Naive thymus-derived CD4-positive, alpha-beta T cell (primary cell): Measurements from ENCODE around the gene SFXN5. TPM values are rescaled to one million over a fixed set of nuclear protein-coding genes. Genes with fewer than 3 reads are reported as not detected.
A peak's percentile ranks its signal among the peaks of the same experiment; 100 is the strongest.

Experiments used
- ATAC-seq: fragments of 150-1000 bp; cut with Tn5 transposase; 2 replicates; pipeline ENCODE4 v1.10.0; 2021; ENCODE audit warnings: mild to moderate bottlenecking, moderate library complexity
- CTCF ChIA-PET: fragments of 350-600 bp; sonication (Branson Sonifier 250); formaldehyde crosslinking; loops from one replicate; lab custom pipeline; 2021; ENCODE audit warnings: antibody characterized with exemption; lab: Charles Lee
- POLR2A ChIA-PET: fragments of 350-600 bp; sonication (Branson Sonifier 250); formaldehyde crosslinking; loops from one replicate; lab custom pipeline; 2021; ENCODE audit warnings: antibody characterized with exemption, inconsistent platforms; lab: Charles Lee
- DNase-seq, 9 donors: peaks; one replicate each; pipeline versions ENCODE4 v3.0.0 to v3.0.0-alpha.2; 2020 to 2022; ENCODE audit warnings: mixed read lengths in 1 of 9
- H3K27ac ChIP-seq: one replicate; pipeline ENCODE4 v1.7.0; 2013; ENCODE audit warnings: mild to moderate bottlenecking, low read depth, low read length, moderate library complexity
- H3K27me3 ChIP-seq, 2 donors: one replicate each; pipeline ENCODE4 v1.7.0; 2013; ENCODE audit warnings: low read length in 2 of 2, mild to moderate bottlenecking in 2 of 2, moderate library complexity in 2 of 2; ENCODE audit not compliant: control insufficient read depth in 2 of 2, insufficient read depth in 2 of 2
- H3K36me3 ChIP-seq, 3 experiments: 1 replicate in 2 of 3; 2 replicates in 1 of 3; pipeline ENCODE4 v1.7.0; 2013; ENCODE audit warnings: low read length in 3 of 3, mild to moderate bottlenecking in 3 of 3, moderate library complexity in 1 of 3; ENCODE audit not compliant: insufficient read depth in 3 of 3, control insufficient read depth in 2 of 3
- H3K4me1 ChIP-seq, 2 donors: one replicate each; pipeline ENCODE4 v1.7.0; 2013; ENCODE audit warnings: low read length in 2 of 2, mild to moderate bottlenecking in 2 of 2, moderate library complexity in 1 of 2; ENCODE audit not compliant: control insufficient read depth in 2 of 2, insufficient read depth in 2 of 2
- H3K4me3 ChIP-seq: 2 replicates; pipeline ENCODE4 v1.7.0; 2013; ENCODE audit warnings: mild to moderate bottlenecking, low read length
- H3K9me3 ChIP-seq, 3 experiments: 1 replicate in 2 of 3; 2 replicates in 1 of 3; pipeline ENCODE4 v1.7.0; 2013; ENCODE audit warnings: low read length in 3 of 3; ENCODE audit not compliant: control insufficient read depth in 2 of 3
- H3K27ac Mint-ChIP-seq, 9 donors: one replicate each; pipeline ENCODE4 v1.8.0; 2020 to 2022; ENCODE audit warnings: mixed read lengths in 9 of 9, mild to moderate bottlenecking in 8 of 9, moderate library complexity in 5 of 9, inconsistent platforms in 2 of 9
- H3K27me3 Mint-ChIP-seq, 5 donors: one replicate each; pipeline ENCODE4 v1.8.0; 2021 to 2022; ENCODE audit warnings: mixed read lengths in 5 of 5, mild to moderate bottlenecking in 1 of 5
- H3K36me3 Mint-ChIP-seq, 5 donors: one replicate each; pipeline ENCODE4 v1.8.0; 2020 to 2022; ENCODE audit warnings: mixed read lengths in 5 of 5, mild to moderate bottlenecking in 3 of 5, inconsistent platforms in 1 of 5
- H3K4me1 Mint-ChIP-seq, 7 donors: one replicate each; pipeline ENCODE4 v1.8.0; 2020 to 2022; ENCODE audit warnings: mixed read lengths in 7 of 7, mild to moderate bottlenecking in 3 of 7, inconsistent platforms in 1 of 7
- H3K4me3 Mint-ChIP-seq, 10 donors: one replicate each; pipeline ENCODE4 v1.8.0; 2020 to 2022; ENCODE audit warnings: mild to moderate bottlenecking in 10 of 10, mixed read lengths in 10 of 10, moderate library complexity in 6 of 10, inconsistent platforms in 2 of 10
- H3K9me3 Mint-ChIP-seq, 11 donors: one replicate each; pipeline ENCODE4 v1.8.0; 2020 to 2022; ENCODE audit warnings: mixed read lengths in 11 of 11, mild to moderate bottlenecking in 4 of 11, inconsistent platforms in 1 of 11, moderate library complexity in 1 of 11
- intact Hi-C, 2 donors: fragments of 100-400 bp; cut with micrococcal nuclease; formaldehyde crosslinking; loops; one replicate each; pipeline ENCODE4 v1.15.1; 2023
- polyA plus RNA-seq, 2 donors: library from polyadenylated mRNA; unstranded; fragments of 300-500 nt; fragmentation: Illumina TruSeq; gene quantifications; one replicate each; pipeline ENCODE4 v1.2.3, GENCODE V29; 2021
- total RNA-seq, 6 experiments: library from RNA in 5 of 6; stranded (reverse) in 5 of 6; gene quantifications; 1 replicate in 5 of 6; 2 replicates in 1 of 6; pipeline ENCODE4 v1.2.3 and lab custom pipeline; 2021 to 2026

Gene SFXN5
- total and polyA plus RNA-seq, 7 experiments from 2014 or later = 2.2 to 17.4 (median 9.1) TPM

DNA sequence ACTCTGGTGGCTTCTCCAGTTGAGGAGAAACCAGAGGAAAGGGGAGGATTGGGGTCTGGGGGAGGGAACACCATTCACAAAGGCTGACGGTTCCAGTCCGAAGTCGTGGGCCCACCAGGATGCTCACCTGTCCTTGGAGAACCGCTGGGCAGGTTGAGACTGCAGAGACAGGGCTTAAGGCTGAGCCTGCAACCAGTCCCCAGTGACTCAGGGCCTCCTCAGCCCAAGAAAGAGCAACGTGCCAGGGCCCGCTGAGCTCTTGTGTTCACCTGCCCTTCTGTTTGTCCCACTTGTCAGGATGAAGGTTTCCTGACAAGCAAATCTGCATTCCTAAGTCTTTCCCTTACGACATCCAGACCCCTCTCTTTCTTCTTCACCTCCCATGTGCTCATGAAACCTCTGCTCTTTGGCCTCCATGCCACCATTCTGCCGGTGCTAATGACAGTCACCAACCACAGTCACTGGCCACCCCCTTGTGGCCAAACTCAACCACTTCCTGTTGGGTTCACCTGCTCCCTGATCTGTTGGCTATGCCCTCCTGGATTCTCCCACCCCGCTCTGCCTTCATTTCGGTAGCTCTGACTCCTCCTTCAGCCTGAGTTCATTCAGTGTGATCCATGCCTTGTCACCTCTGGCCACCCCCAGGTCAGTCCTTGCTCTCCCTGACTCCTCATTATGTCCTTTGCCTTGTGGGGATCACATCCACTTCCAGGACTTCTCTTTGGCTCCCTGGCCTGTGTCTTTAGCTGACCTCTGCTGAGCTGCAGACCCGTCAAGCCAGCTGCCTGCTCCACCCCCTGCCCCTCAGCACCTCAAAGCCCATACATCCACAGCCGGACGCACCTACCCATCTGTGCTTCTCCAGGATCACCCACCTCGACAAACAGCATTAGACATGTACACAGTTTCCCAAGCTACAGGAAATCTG is 136.6 kb downstream of the SFXN5 start:
- no peak overlapping the region for H3K4me3 Mint-ChIP-seq
- H3K4me3 ChIP-seq = no peak overlapping the region
- H3K36me3 Mint-ChIP-seq = peaks cover 0 to 4% (median 0%) of the 10 kb centered on the region in 5 donors
- CTCF ChIA-PET = interaction anchor here (0.6 kb wide), 1 partner anchor 19 kb away, joined by 3 read pairs; no protein-coding TSS in a partner anchor
- peaks cover 6 to 30% (median 15%) of the 10 kb centered on the region in 5 donors for H3K27me3 Mint-ChIP-seq
- POLR2A ChIA-PET = no interaction called here
- intact Hi-C loops = no loop called here
- H3K4me1 ChIP-seq = no peaks in the 10 kb centered on the region
- no peak for DNase-seq
- no peaks in the 10 kb centered on the region for H3K9me3 Mint-ChIP-seq
- no peak overlapping the region for H3K27ac Mint-ChIP-seq
- H3K27ac ChIP-seq = no peak overlapping the region
- H3K9me3 ChIP-seq = no peaks in the 10 kb centered on the region
- H3K36me3 ChIP-seq = no peaks in the 10 kb centered on the region
- H3K27me3 ChIP-seq = no peaks in the 10 kb centered on the region
- H3K4me1 Mint-ChIP-seq = peaks cover 0 to 15% (median 0%) of the 10 kb centered on the region in 7 donors
- no peak for ATAC-seq

GRCh38 chr2:72933646-72934151 is 137.8 kb downstream of the SFXN5 start:
- Histone ChIP-seq H3K4me1 (no peaks in the 10 kb centered on the region), H3K4me3 (no peak overlapping the region), H3K27me3 (no peaks in the 10 kb centered on the region), H3K36me3 (no peaks in the 10 kb centered on the region), H3K27ac (no peak overlapping the region), H3K9me3 (no peaks in the 10 kb centered on the region)
- Mint-ChIP-seq H3K27ac (no peak overlapping the region), H3K9me3 (no peaks in the 10 kb centered on the region), H3K36me3 (peaks cover 0 to 4% (median 0%) of the 10 kb centered on the region in 5 donors), H3K4me3 (no peak overlapping the region), H3K27me3 (peaks cover 6 to 30% (median 15%) of the 10 kb centered on the region in 5 donors), H3K4me1 (peaks cover 0 to 15% (median 0%) of the 10 kb centered on the region in 7 donors)
- intact Hi-C loops = no loop called here
- CTCF ChIA-PET = no interaction called here
- DNase-seq (no peak), ATAC-seq (no peak)
- POLR2A ChIA-PET = no interaction called here

DNA sequence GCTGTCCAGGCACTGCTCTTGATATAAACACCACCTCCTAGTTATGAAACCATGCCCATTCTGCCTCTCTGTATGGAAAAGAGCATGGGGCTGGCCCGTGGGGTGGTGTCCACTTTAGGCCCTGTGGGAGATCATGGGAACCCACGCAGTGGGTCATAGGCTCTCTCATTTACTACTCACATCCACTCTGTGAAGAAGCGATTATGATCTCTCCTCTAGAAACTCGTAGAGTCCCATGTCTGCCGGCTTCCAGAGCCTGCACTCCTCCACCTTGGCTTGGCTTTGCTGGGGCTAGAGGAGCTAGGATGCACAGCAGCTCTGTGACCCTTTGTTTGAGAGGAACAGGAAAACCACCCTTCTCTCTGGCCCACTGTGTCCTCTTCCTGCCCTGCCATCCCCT is 138.3 kb downstream of the SFXN5 start:
- CTCF ChIA-PET = no interaction called here
- no peak overlapping the region for H3K27ac ChIP-seq
- Mint-ChIP-seq H3K4me3 (no peak overlapping the region), H3K27me3 (peaks cover 6 to 30% (median 15%) of the 10 kb centered on the region in 5 donors), H3K27ac (no peak overlapping the region), H3K36me3 (peaks cover 0 to 4% (median 0%) of the 10 kb centered on the region in 5 donors), H3K4me1 (peaks cover 0 to 15% (median 0%) of the 10 kb centered on the region in 7 donors), H3K9me3 (no peaks in the 10 kb centered on the region)
- H3K4me1 ChIP-seq = no peaks in the 10 kb centered on the region
- intact Hi-C loops = no loop called here
- no peaks in the 10 kb centered on the region for H3K27me3 ChIP-seq
- H3K4me3 ChIP-seq = no peak overlapping the region
- no peak for DNase-seq
- POLR2A ChIA-PET = no interaction called here
- H3K9me3 ChIP-seq = no peaks in the 10 kb centered on the region
- no peak for ATAC-seq
- no peaks in the 10 kb centered on the region for H3K36me3 ChIP-seq

- Mint-ChIP-seq H3K27ac (no peak overlapping the region), H3K27me3 (peaks cover 6 to 26% (median 15%) of the 10 kb centered on the region in 5 donors)
Observed at GRCh38 chr2:72932805-72933204, 138.7 kb downstream of the SFXN5 start.

GRCh38 chr2:72932045-72932740 is 139.3 kb downstream of the SFXN5 start:
- intact Hi-C loops = no loop called here
- peaks cover 0 to 15% (median 0%) of the 10 kb centered on the region in 7 donors for H3K4me1 Mint-ChIP-seq
- no peak for ATAC-seq
- Histone ChIP-seq H3K27ac (no peak overlapping the region), H3K4me3 (no peak overlapping the region), H3K36me3 (no peaks in the 10 kb centered on the region), H3K27me3 (no peaks in the 10 kb centered on the region), H3K9me3 (no peaks in the 10 kb centered on the region), H3K4me1 (no peaks in the 10 kb centered on the region)
- peaks cover 0 to 4% (median 0%) of the 10 kb centered on the region in 5 donors for H3K36me3 Mint-ChIP-seq
- no peak for DNase-seq
- H3K4me3 Mint-ChIP-seq = no peak overlapping the region
- H3K27ac Mint-ChIP-seq = peak overlapping the region in 1 of 9 donors; percentile 13
- no peaks in the 10 kb centered on the region for H3K9me3 Mint-ChIP-seq
- CTCF ChIA-PET = no interaction called here
- peaks cover 6 to 26% (median 15%) of the 10 kb centered on the region in 5 donors for H3K27me3 Mint-ChIP-seq
- POLR2A ChIA-PET = no interaction called here

More at GRCh38 chr2:72932805-72933204, 138.7 kb downstream of the SFXN5 start:
- peaks cover 0 to 4% (median 0%) of the 10 kb centered on the region in 5 donors for H3K36me3 Mint-ChIP-seq
- Histone ChIP-seq H3K4me3 (no peak overlapping the region), H3K36me3 (no peaks in the 10 kb centered on the region), H3K27me3 (no peaks in the 10 kb centered on the region), H3K4me1 (no peaks in the 10 kb centered on the region), H3K27ac (no peak overlapping the region), H3K9me3 (no peaks in the 10 kb centered on the region)
- DNase-seq (no peak), ATAC-seq (no peak)
- POLR2A ChIA-PET = no interaction called here
- no peak overlapping the region for H3K4me3 Mint-ChIP-seq
- no peaks in the 10 kb centered on the region for H3K9me3 Mint-ChIP-seq
- intact Hi-C loops = no loop called here
- H3K4me1 Mint-ChIP-seq = peaks cover 0 to 15% (median 0%) of the 10 kb centered on the region in 7 donors
- CTCF ChIA-PET = no interaction called here

DNA sequence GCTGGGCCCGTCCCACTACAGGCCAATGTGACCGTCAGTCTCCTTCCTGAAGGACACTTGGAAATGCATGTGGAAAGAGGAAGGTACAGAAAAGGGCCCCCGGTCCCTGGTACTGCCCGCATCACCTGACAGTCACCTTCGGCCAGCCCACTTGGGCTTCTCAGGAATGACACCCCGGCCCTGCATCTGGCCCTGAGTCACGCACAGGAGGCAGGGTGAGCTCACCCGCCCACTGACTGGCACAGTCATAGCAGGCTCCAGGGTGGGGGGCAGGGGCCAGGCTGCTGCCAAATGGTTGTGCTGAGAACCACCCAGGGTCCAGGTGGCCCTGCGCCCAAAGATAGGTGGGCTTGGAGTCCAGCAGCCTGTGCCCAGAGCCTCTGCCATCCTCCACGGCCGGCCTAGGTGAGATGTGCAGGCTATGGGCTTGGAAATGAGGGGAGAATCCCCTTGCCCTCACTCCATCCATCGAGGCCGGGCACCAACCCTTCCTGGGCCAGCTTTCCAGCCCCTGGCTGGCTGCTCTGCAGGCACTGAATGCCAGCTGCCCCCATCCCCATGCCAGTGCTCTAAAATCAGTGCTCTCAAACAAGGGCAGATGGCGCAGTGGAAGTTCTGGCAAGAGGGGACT is 140.1 kb downstream of the SFXN5 start:
- POLR2A ChIA-PET = no interaction called here
- H3K27ac Mint-ChIP-seq = no peak overlapping the region
- peaks cover 0 to 4% (median 0%) of the 10 kb centered on the region in 5 donors for H3K36me3 Mint-ChIP-seq
- Histone ChIP-seq H3K27me3 (no peaks in the 10 kb centered on the region), H3K36me3 (no peaks in the 10 kb centered on the region), H3K4me3 (no peak overlapping the region), H3K4me1 (no peaks in the 10 kb centered on the region), H3K9me3 (no peaks in the 10 kb centered on the region), H3K27ac (no peak overlapping the region)
- DNase-seq (no peak), ATAC-seq (no peak)
- H3K4me1 Mint-ChIP-seq = peaks cover 0 to 15% (median 0%) of the 10 kb centered on the region in 7 donors
- CTCF ChIA-PET = no interaction called here
- no peak overlapping the region for H3K4me3 Mint-ChIP-seq
- intact Hi-C loops = no loop called here
- H3K27me3 Mint-ChIP-seq = peaks cover 6 to 26% (median 15%) of the 10 kb centered on the region in 5 donors
- H3K9me3 Mint-ChIP-seq = no peaks in the 10 kb centered on the region
